MM.1S (cell line): Measurements from ENCODE around the gene RALGPS2.

ENCODE experiments used
- DNase-seq: peaks from one replicate; pipeline ENCODE4 v3.0.0-alpha.2; 2015
- H2AFZ ChIP-seq: fragments of 300-600 bp; sonication (generic); 2 replicates; pipeline ENCODE4 v1.6.0; 2016; ENCODE audit warnings: antibody characterized with exemption, low read length
- H3F3A ChIP-seq: fragments of 300-600 bp; sonication (generic); 2 replicates; pipeline ENCODE4 v1.6.1; 2016; ENCODE audit warnings: mild to moderate bottlenecking, antibody characterized with exemption, low read length, moderate library complexity, mixed read lengths; ENCODE audit not compliant: insufficient read depth
- H3K27ac ChIP-seq: fragments of 300-600 bp; sonication (generic); 2 replicates; pipeline ENCODE4 v1.5.1; 2016; ENCODE audit warnings: mild to moderate bottlenecking, low read length
- H3K27me3 ChIP-seq: fragments of 300-600 bp; sonication (generic); replicated peaks from 2 replicates; pipeline ENCODE4 v1.6.0; 2016; ENCODE audit warnings: low read length; ENCODE audit not compliant: insufficient read depth
- H3K36me3 ChIP-seq: fragments of 300-600 bp; sonication (generic); replicated peaks from 2 replicates; pipeline ENCODE4 v1.6.1; 2016; ENCODE audit warnings: mild to moderate bottlenecking, low read length, mixed read lengths; ENCODE audit not compliant: insufficient read depth
- H3K4me1 ChIP-seq: fragments of 300-600 bp; sonication (generic); 2 replicates; pipeline ENCODE4 v1.6.1; 2016; ENCODE audit warnings: low read length, mixed read lengths
- H3K4me2 ChIP-seq: fragments of 300-600 bp; sonication (generic); 2 replicates; pipeline ENCODE4 v1.6.0; 2016; ENCODE audit warnings: low read depth, low read length
- H3K4me3 ChIP-seq: fragments of 300-600 bp; sonication (generic); 2 replicates; pipeline ENCODE4 v1.5.1; 2016; ENCODE audit warnings: low read length, mixed read lengths
- H3K79me2 ChIP-seq: fragments of 300-600 bp; sonication (generic); 2 replicates; pipeline ENCODE4 v1.6.1; 2016; ENCODE audit warnings: mixed run types, low read length, mixed read lengths
- H3K9ac ChIP-seq: fragments of 300-600 bp; sonication (generic); 2 replicates; pipeline ENCODE4 v1.6.1; 2016; ENCODE audit warnings: low read length, mixed read lengths
- H3K9me2 ChIP-seq: fragments of 300-600 bp; sonication (generic); replicated peaks from 2 replicates; pipeline ENCODE4 v1.6.1; 2016; ENCODE audit warnings: mild to moderate bottlenecking, low read length, mixed read lengths; ENCODE audit not compliant: insufficient read depth
- H3K9me3 ChIP-seq: fragments of 300-600 bp; sonication (generic); replicated peaks from 2 replicates; pipeline ENCODE4 v1.6.1; 2016; ENCODE audit warnings: mild to moderate bottlenecking, low read length, mixed read lengths; ENCODE audit not compliant: insufficient read depth
- H4K20me1 ChIP-seq: fragments of 300-600 bp; sonication (generic); 2 replicates; pipeline ENCODE4 v1.6.1; 2016; ENCODE audit warnings: mild to moderate bottlenecking, low read length, moderate library complexity, mixed read lengths; ENCODE audit not compliant: insufficient read depth
- EZH2 ChIP-seq: fragments of 300-600 bp; sonication (generic); optimal IDR thresholded peaks from 2 replicates; pipeline ENCODE3; 2017; ENCODE audit warnings: low read depth, mild to moderate bottlenecking, antibody characterized with exemption, low read length, mixed read lengths
- EZH2phosphoT487 ChIP-seq: fragments of 300-600 bp; sonication (generic); IDR thresholded peaks from 2 replicates; pipeline ENCODE4 v1.6.1; 2018; ENCODE audit warnings: antibody characterized with exemption, low read length
- TF ChIP-seq, protein P1 (sequence below): fragments of 300-600 bp; sonication (generic); IDR thresholded peaks from 2 replicates; pipeline ENCODE4 v1.5.1; 2016; ENCODE audit warnings: antibody characterized with exemption, low read length, mixed read lengths

RALGPS2 gene

DNA sequence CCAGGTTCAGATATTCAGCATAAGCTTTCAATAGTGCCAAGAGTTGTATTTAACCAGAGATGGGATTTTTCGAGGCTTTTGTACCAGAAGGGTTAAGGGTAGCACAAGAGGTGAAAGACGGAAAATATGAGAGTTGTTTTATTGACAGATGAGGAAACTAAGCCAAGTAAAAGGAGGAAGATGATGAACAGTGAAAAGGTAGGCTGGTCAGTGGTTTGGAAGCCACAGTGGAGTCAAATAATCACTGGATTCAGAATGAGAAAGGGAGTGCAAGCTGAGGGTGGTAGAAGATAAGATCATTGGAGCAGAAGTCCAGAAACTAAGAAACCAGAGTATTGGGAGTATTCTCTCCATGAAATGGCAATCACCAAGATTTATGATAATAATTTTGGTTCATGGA, 100.1 kb downstream of the RALGPS2 start:
- H3K4me2 ChIP-seq = no peak overlapping the region
- H3K27ac ChIP-seq = no peak overlapping the region
- H3F3A ChIP-seq = no peaks in the 10 kb centered on the region
- no peak overlapping the region for H2AFZ ChIP-seq
- H4K20me1 ChIP-seq = no peaks in the 10 kb centered on the region
- no peak for TF ChIP-seq EZH2
- TF ChIP-seq, protein P1, sequence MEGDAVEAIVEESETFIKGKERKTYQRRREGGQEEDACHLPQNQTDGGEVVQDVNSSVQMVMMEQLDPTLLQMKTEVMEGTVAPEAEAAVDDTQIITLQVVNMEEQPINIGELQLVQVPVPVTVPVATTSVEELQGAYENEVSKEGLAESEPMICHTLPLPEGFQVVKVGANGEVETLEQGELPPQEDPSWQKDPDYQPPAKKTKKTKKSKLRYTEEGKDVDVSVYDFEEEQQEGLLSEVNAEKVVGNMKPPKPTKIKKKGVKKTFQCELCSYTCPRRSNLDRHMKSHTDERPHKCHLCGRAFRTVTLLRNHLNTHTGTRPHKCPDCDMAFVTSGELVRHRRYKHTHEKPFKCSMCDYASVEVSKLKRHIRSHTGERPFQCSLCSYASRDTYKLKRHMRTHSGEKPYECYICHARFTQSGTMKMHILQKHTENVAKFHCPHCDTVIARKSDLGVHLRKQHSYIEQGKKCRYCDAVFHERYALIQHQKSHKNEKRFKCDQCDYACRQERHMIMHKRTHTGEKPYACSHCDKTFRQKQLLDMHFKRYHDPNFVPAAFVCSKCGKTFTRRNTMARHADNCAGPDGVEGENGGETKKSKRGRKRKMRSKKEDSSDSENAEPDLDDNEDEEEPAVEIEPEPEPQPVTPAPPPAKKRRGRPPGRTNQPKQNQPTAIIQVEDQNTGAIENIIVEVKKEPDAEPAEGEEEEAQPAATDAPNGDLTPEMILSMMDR = no peak
- no peak for TF ChIP-seq EZH2phosphoT487
- H3K9me2 ChIP-seq = no peaks in the 10 kb centered on the region
- H3K4me1 ChIP-seq = no peaks in the 10 kb centered on the region
- no peak for DNase-seq
- H3K36me3 ChIP-seq = no peaks in the 10 kb centered on the region
- H3K27me3 ChIP-seq = no peaks in the 10 kb centered on the region
- H3K79me2 ChIP-seq = no peaks in the 10 kb centered on the region
- H3K9me3 ChIP-seq = no peaks in the 10 kb centered on the region
- H3K9ac ChIP-seq = no peak overlapping the region
- H3K4me3 ChIP-seq = no peak overlapping the region

DNA sequence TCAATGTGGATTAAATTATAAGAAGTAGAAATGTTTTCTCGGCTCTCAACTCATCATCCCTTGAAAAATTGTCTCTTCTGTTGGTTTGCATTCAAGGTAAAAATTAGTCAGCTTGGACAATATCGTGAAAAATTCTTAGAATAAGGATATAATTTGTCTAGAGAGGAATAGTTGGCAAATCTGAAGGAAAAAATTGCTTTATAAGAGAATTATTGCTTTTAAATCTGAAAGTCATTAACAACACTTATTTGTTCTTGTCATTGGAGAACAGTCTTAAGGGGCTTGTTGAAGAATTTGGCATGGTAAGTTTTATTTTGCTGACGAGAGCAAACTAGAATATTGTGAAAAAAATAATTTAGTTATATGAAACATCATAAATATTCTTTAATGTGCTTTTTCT, 119.4 kb downstream of the RALGPS2 start:
- no peak overlapping the region for H3K4me2 ChIP-seq
- H3K27me3 ChIP-seq = no peaks in the 10 kb centered on the region
- H4K20me1 ChIP-seq = no peaks in the 10 kb centered on the region
- no peak for DNase-seq
- no peaks in the 10 kb centered on the region for H3K36me3 ChIP-seq
- H3F3A ChIP-seq = no peaks in the 10 kb centered on the region
- no peaks in the 10 kb centered on the region for H3K79me2 ChIP-seq
- H3K9ac ChIP-seq = no peak overlapping the region
- TF ChIP-seq EZH2 (no peak), EZH2phosphoT487 (no peak)
- TF ChIP-seq, protein P1 = no peak
- H2AFZ ChIP-seq = no peak overlapping the region
- H3K4me3 ChIP-seq = no peak overlapping the region
- no peaks in the 10 kb centered on the region for H3K9me3 ChIP-seq
- no peak overlapping the region for H3K27ac ChIP-seq
- no peaks in the 10 kb centered on the region for H3K9me2 ChIP-seq
- H3K4me1 ChIP-seq = no peaks in the 10 kb centered on the region

DNA sequence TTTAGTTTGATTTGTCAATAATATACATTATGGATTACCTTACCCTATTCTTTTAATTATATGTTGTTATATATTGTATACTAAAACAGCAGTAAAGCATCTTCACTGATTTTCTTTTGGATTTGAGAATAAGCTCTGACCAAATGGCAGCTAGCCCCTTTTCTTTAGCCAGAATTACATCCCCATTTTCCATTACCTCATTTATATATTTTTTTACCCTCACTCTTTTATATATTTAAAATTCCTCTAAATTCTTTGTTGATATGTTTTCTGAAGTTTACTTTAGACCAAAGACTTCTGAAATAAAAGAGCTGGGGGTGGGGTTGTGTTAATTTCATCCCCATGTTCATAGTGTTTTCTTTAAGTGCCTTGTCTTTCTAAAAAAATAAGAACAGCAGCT, 121.3 kb downstream of the RALGPS2 start:
- no peak overlapping the region for H2AFZ ChIP-seq
- no peaks in the 10 kb centered on the region for H3K36me3 ChIP-seq
- no peak overlapping the region for H3K9ac ChIP-seq
- no peaks in the 10 kb centered on the region for H3K4me1 ChIP-seq
- no peaks in the 10 kb centered on the region for H3K9me2 ChIP-seq
- no peak for DNase-seq
- H3K4me3 ChIP-seq = no peak overlapping the region
- no peaks in the 10 kb centered on the region for H4K20me1 ChIP-seq
- H3K27me3 ChIP-seq = no peaks in the 10 kb centered on the region
- H3K9me3 ChIP-seq = no peaks in the 10 kb centered on the region
- no peaks in the 10 kb centered on the region for H3K79me2 ChIP-seq
- no peak overlapping the region for H3K27ac ChIP-seq
- H3K4me2 ChIP-seq = no peak overlapping the region
- no peaks in the 10 kb centered on the region for H3F3A ChIP-seq
- no peak for TF ChIP-seq EZH2
- no peak for TF ChIP-seq EZH2phosphoT487
- TF ChIP-seq, protein P1 = no peak
